H1 (cell line): Measurements from ENCODE around the gene RAPGEF5. TPM values are rescaled to one million over a fixed set of nuclear protein-coding genes. Genes with fewer than 3 reads are reported as not detected.

Experiments used
- CTBP2 ChIP-seq: IDR thresholded peaks from 2 replicates; pipeline ENCODE4 v1.7.0; 2011; ENCODE audit warnings: borderline replicate concordance, mild to moderate bottlenecking, moderate library complexity, mixed read lengths, low read length; ENCODE audit not compliant: insufficient read depth, insufficient read length
- HDAC2 ChIP-seq, 2 experiments: fragments of 300-600 bp in 1 of 2; sonication (generic) in 1 of 2; IDR thresholded peaks; 2 replicates each; pipeline ENCODE4 v1.6.1; 2011 to 2012; ENCODE audit warnings: low read depth in 2 of 2, low read length in 2 of 2, mild to moderate bottlenecking in 2 of 2, moderate library complexity in 2 of 2, borderline replicate concordance in 1 of 2, inconsistent platforms in 1 of 2
- NANOG ChIP-seq: IDR thresholded peaks from 2 replicates; pipeline ENCODE4 v1.6.1; 2011; ENCODE audit warnings: low read length, low read depth, mild to moderate bottlenecking, inconsistent platforms; ENCODE audit not compliant: insufficient read depth, poor library complexity, severe bottlenecking
- TAF7 ChIP-seq: optimal IDR thresholded peaks from 2 replicates; pipeline ENCODE3; 2011; ENCODE audit warnings: low read depth, mild to moderate bottlenecking, inconsistent platforms, low read length, moderate library complexity, borderline replicate concordance
- TCF12 ChIP-seq: IDR thresholded peaks from 2 replicates; pipeline ENCODE4 v1.6.1; 2011; ENCODE audit warnings: low read depth, mild to moderate bottlenecking, low read length
- polyA plus RNA-seq, 7 experiments: library from polyadenylated mRNA; depleted of rRNA in 3 of 7; stranded (reverse) in 5 of 7; unstranded in 2 of 7; fragments of >200 nt in 5 of 7; fragments of 200-250 nt in 2 of 7; gene quantifications; 1 replicate in 5 of 7; 2 replicates in 1 of 7; 4 replicates in 1 of 7; pipeline versions ENCODE4 v1.2.1 to v1.2.3, GENCODE V29; 2011 to 2013; ENCODE audit warnings: missing spikeins in 2 of 7, mixed read lengths in 2 of 7
- total RNA-seq: library from RNA; stranded (reverse); fragmentation: NEBNext Ultra II Directional; extraction: Animal tissue kit (Norgen Biotek cat#: 25700); gene quantifications from 2 replicates; pipeline ENCODE4 v1.2.1, GENCODE V29; 2021
- TF ChIP-seq, protein P1 (sequence below), 3 experiments: IDR thresholded peaks; 1 replicate in 2 of 3; 2 replicates in 1 of 3; pipeline versions ENCODE4 v1.5.1 to v1.6.1; 2011; ENCODE audit warnings: low read length in 3 of 3, mild to moderate bottlenecking in 3 of 3, inconsistent platforms in 2 of 3, low read depth in 1 of 3, moderate library complexity in 1 of 3; ENCODE audit not compliant: insufficient read depth in 1 of 3; ENCODE audit errors: control extremely low read depth in 1 of 3

RAPGEF5 gene
- total and polyA plus RNA-seq, 2 of the 8 experiments (the other 6 are each of a cell fraction or from before 2014, with no cell fraction given), result 4.4 to 22.9 TPM

GRCh38 chr7:22333680-22334141 is 23.2 kb downstream of the RAPGEF5 start (continued):
- TF ChIP-seq, protein P1, sequence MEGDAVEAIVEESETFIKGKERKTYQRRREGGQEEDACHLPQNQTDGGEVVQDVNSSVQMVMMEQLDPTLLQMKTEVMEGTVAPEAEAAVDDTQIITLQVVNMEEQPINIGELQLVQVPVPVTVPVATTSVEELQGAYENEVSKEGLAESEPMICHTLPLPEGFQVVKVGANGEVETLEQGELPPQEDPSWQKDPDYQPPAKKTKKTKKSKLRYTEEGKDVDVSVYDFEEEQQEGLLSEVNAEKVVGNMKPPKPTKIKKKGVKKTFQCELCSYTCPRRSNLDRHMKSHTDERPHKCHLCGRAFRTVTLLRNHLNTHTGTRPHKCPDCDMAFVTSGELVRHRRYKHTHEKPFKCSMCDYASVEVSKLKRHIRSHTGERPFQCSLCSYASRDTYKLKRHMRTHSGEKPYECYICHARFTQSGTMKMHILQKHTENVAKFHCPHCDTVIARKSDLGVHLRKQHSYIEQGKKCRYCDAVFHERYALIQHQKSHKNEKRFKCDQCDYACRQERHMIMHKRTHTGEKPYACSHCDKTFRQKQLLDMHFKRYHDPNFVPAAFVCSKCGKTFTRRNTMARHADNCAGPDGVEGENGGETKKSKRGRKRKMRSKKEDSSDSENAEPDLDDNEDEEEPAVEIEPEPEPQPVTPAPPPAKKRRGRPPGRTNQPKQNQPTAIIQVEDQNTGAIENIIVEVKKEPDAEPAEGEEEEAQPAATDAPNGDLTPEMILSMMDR (IDR thresholded peaks at IDR 0.05; ENCODE audit: control extremely low read depth in 1 of 3, insufficient read depth in 1 of 3, low read depth in 1 of 3, low read length in 3 of 3), result no peak
- no peak for TF ChIP-seq TCF12
- TF ChIP-seq TAF7, result no peak
- no peak for TF ChIP-seq CTBP2
- TF ChIP-seq HDAC2 (IDR thresholded peaks at IDR 0.05; ENCODE audit: borderline replicate concordance in 1 of 2, low read depth in 2 of 2, low read length in 2 of 2), result no peak
- TF ChIP-seq NANOG, result no peak
